HepG2 (cell line): ENCODE data around the gene AGO4. TPM values are rescaled to one million over a fixed set of nuclear protein-coding genes. Genes with fewer than 3 reads are reported as not detected.

Source experiments
- CEBPG ChIP-seq: IDR thresholded peaks from 2 replicates; pipeline ENCODE4 v1.6.1; 2016
- HHEX ChIP-seq: IDR thresholded peaks from 2 replicates; pipeline ENCODE4 v1.6.1; 2016; ENCODE audit warnings: control low read depth
- JARID2 ChIP-seq: sonication (generic); formaldehyde crosslinking; IDR thresholded peaks from 2 replicates; pipeline ENCODE4 v1.8.1; 2023; ENCODE audit warnings: missing genetic modification reagents, inconsistent platforms; ENCODE audit not compliant: insufficient replicate concordance
- JUN ChIP-seq: sonication (generic); formaldehyde crosslinking; IDR thresholded peaks from 2 replicates; pipeline ENCODE4 v1.4.0; 2020; ENCODE audit warnings: mild to moderate bottlenecking, missing genetic modification reagents
- KLF15 ChIP-seq: sonication (generic); formaldehyde crosslinking; IDR thresholded peaks from 2 replicates; pipeline ENCODE4 v1.8.1; 2023; ENCODE audit warnings: borderline replicate concordance, mild to moderate bottlenecking, inconsistent platforms, missing genetic modification reagents, mixed read lengths
- NFE2L1 ChIP-seq: sonication (generic); formaldehyde crosslinking; IDR thresholded peaks from 2 replicates; pipeline ENCODE4 v1.4.0; 2020; ENCODE audit warnings: missing genetic modification reagents, mild to moderate bottlenecking, borderline replicate concordance
- POGZ ChIP-seq: sonication (generic); formaldehyde crosslinking; IDR thresholded peaks from 2 replicates; pipeline ENCODE4 v1.4.0; 2020; ENCODE audit warnings: mild to moderate bottlenecking, missing genetic modification reagents
- RBM39 ChIP-seq: fragments of 200-400 bp; formaldehyde crosslinking; IDR thresholded peaks from one replicate; pipeline ENCODE4 v1.6.1; 2018; ENCODE audit warnings: antibody characterized with exemption, mild to moderate bottlenecking, low read depth, low read length; ENCODE audit not compliant: poor library complexity, severe bottlenecking
- SIX1 ChIP-seq: sonication (generic); formaldehyde crosslinking; IDR thresholded peaks from 2 replicates; pipeline ENCODE4 v1.4.0; 2020; ENCODE audit warnings: missing genetic modification reagents, borderline replicate concordance
- ZBTB38 ChIP-seq: sonication (generic); formaldehyde crosslinking; IDR thresholded peaks from 2 replicates; pipeline ENCODE4 v1.5.1; 2020; ENCODE audit warnings: mild to moderate bottlenecking, missing genetic modification reagents
- ZNF143 ChIP-seq: sonication (generic); formaldehyde crosslinking; IDR thresholded peaks from 2 replicates; pipeline ENCODE4 v1.4.0; 2020; ENCODE audit warnings: missing genetic modification reagents
- ZNF30 ChIP-seq: sonication (generic); formaldehyde crosslinking; IDR thresholded peaks from 2 replicates; pipeline ENCODE4 v1.5.0; 2020; ENCODE audit warnings: mild to moderate bottlenecking, missing genetic modification reagents
- ZNF383 ChIP-seq: sonication (generic); formaldehyde crosslinking; IDR thresholded peaks from 2 replicates; pipeline ENCODE4 v1.4.0; 2020; ENCODE audit warnings: missing genetic modification reagents, mild to moderate bottlenecking, borderline replicate concordance
- polyA plus RNA-seq, 8 experiments: library from polyadenylated mRNA; depleted of rRNA in 3 of 8; stranded (reverse) in 7 of 8; unstranded in 1 of 8; fragments of >200 nt; fragmentation: Illumina TruSeq in 4 of 8; extraction: Trizol in 4 of 8; gene quantifications; 2 replicates each; pipeline versions ENCODE4 v1.2.1 to v1.2.3, GENCODE V29; 2011 to 2016; ENCODE audit warnings: low read depth in 4 of 8, missing spikeins in 1 of 8, mixed read lengths in 1 of 8; ENCODE audit not compliant: insufficient read depth in 1 of 8
- total RNA-seq, 5 experiments: library from RNA; depleted of rRNA; stranded (reverse); fragments of >200 nt; fragmentation: Illumina TruSeq; extraction: Trizol; gene quantifications; 2 replicates each; pipeline ENCODE4 v1.2.3, GENCODE V29; 2016; ENCODE audit warnings: low read depth in 1 of 5
- TF ChIP-seq, protein P1 (sequence below): sonication (generic); formaldehyde crosslinking; IDR thresholded peaks from 2 replicates; pipeline ENCODE4 v1.4.0; 2020; ENCODE audit warnings: missing genetic modification reagents, borderline replicate concordance
- TF ChIP-seq, protein P2 (sequence below): sonication (generic); formaldehyde crosslinking; IDR thresholded peaks from 2 replicates; pipeline ENCODE4 v1.9.0; 2022; ENCODE audit warnings: missing genetic modification reagents, mild to moderate bottlenecking, borderline replicate concordance
- TF ChIP-seq, protein P3 (sequence below): IDR thresholded peaks from 2 replicates; pipeline ENCODE4 v1.6.1; 2016; ENCODE audit warnings: mild to moderate bottlenecking, missing biosample characterization, missing genetic modification reagents
- TF ChIP-seq, protein P4 (sequence below), 2 experiments: sonication (generic) in 1 of 2; formaldehyde crosslinking in 1 of 2; IDR thresholded peaks; 2 replicates each; pipeline versions ENCODE4 v1.4.0 to v1.6.1; 2018 to 2020; ENCODE audit warnings: missing genetic modification reagents in 2 of 2, borderline replicate concordance in 1 of 2, low read depth in 1 of 2, mild to moderate bottlenecking in 1 of 2, missing biosample characterization in 1 of 2
- TF ChIP-seq, protein P5 (sequence below): sonication (generic); formaldehyde crosslinking; IDR thresholded peaks from 2 replicates; pipeline ENCODE4 v1.5.1; 2020; ENCODE audit warnings: missing genetic modification reagents, mild to moderate bottlenecking, borderline replicate concordance
- TF ChIP-seq, protein P6 (sequence below): IDR thresholded peaks from 2 replicates; pipeline ENCODE4 v1.6.1; 2012; ENCODE audit warnings: inconsistent platforms

The AGO4 gene
- total and polyA plus RNA-seq, 2 of the 13 experiments (the other 11 are each of a cell fraction or from before 2014, with no cell fraction given), result 6.0 to 13.8 TPM

DNA sequence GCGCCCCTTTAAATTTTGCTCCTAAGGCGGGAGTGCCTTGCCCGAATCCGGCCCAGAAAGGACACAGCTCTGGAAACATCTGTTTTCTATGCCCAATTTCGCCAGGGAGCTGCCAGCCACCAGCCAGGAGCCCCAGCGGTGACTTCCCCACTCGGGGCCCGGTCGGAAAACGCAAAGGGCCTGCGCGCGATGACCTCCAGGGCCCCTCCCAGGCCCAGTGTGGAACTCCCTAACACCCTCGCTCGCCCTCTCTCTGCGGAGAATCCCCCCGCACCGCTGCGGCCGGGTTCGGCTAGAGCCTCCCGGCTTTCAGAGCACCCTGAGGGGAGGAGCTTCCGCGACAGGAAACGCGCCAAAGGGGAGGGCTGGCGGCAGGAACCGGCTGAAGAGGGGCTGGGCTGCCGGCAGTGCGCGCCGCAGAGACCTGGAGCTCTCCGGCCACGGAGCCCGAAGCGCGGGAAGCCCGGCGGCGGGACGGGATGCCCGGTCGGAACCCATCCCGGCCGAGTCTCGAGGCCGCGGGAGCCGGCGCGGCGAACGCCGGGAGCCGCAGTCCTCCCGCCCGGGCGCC is 38.5 kb upstream of the AGO4 start (continued):
- TF ChIP-seq, protein P1, sequence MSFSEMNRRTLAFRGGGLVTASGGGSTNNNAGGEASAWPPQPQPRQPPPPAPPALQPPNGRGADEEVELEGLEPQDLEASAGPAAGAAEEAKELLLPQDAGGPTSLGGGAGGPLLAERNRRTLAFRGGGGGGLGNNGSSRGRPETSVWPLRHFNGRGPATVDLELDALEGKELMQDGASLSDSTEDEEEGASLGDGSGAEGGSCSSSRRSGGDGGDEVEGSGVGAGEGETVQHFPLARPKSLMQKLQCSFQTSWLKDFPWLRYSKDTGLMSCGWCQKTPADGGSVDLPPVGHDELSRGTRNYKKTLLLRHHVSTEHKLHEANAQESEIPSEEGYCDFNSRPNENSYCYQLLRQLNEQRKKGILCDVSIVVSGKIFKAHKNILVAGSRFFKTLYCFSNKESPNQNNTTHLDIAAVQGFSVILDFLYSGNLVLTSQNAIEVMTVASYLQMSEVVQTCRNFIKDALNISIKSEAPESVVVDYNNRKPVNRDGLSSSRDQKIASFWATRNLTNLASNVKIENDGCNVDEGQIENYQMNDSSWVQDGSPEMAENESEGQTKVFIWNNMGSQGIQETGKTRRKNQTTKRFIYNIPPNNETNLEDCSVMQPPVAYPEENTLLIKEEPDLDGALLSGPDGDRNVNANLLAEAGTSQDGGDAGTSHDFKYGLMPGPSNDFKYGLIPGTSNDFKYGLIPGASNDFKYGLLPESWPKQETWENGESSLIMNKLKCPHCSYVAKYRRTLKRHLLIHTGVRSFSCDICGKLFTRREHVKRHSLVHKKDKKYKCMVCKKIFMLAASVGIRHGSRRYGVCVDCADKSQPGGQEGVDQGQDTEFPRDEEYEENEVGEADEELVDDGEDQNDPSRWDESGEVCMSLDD, result 0 out of 2 replicates have a peak, but pooled peaks have one; percentile 13
- TF ChIP-seq POGZ (CRISPR knock-in tag), result peak; percentile 12; the same call in 1 of the 2 replicates
- no peak for TF ChIP-seq JUN (CRISPR knock-in tag)
- TF ChIP-seq ZNF383 (CRISPR knock-in tag), result no peak
- peak; percentile 81 for TF ChIP-seq RBM39
- TF ChIP-seq, protein P2, sequence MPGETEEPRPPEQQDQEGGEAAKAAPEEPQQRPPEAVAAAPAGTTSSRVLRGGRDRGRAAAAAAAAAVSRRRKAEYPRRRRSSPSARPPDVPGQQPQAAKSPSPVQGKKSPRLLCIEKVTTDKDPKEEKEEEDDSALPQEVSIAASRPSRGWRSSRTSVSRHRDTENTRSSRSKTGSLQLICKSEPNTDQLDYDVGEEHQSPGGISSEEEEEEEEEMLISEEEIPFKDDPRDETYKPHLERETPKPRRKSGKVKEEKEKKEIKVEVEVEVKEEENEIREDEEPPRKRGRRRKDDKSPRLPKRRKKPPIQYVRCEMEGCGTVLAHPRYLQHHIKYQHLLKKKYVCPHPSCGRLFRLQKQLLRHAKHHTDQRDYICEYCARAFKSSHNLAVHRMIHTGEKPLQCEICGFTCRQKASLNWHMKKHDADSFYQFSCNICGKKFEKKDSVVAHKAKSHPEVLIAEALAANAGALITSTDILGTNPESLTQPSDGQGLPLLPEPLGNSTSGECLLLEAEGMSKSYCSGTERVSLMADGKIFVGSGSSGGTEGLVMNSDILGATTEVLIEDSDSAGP (CRISPR knock-in tag), result 0 out of 2 replicates have a peak, but pooled peaks have one; percentile 64
- TF ChIP-seq, protein P3, sequence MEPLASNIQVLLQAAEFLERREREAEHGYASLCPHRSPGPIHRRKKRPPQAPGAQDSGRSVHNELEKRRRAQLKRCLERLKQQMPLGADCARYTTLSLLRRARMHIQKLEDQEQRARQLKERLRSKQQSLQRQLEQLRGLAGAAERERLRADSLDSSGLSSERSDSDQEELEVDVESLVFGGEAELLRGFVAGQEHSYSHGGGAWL (CRISPR knock-in tag), result peak; percentile 60; the same call in 1 of the 2 replicates
- peak; percentile 17; the same call in 1 of the 2 replicates for TF ChIP-seq ZBTB38 (CRISPR knock-in tag)
- TF ChIP-seq, protein P4, sequence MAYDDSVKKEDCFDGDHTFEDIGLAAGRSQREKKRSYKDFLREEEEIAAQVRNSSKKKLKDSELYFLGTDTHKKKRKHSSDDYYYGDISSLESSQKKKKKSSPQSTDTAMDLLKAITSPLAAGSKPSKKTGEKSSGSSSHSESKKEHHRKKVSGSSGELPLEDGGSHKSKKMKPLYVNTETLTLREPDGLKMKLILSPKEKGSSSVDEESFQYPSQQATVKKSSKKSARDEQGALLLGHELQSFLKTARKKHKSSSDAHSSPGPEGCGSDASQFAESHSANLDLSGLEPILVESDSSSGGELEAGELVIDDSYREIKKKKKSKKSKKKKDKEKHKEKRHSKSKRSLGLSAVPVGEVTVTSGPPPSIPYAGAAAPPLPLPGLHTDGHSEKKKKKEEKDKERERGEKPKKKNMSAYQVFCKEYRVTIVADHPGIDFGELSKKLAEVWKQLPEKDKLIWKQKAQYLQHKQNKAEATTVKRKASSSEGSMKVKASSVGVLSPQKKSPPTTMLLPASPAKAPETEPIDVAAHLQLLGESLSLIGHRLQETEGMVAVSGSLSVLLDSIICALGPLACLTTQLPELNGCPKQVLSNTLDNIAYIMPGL (CRISPR knock-in tag; IDR thresholded peaks at IDR 0.05; ENCODE audit: borderline replicate concordance in 1 of 2, low read depth in 1 of 2), result peak; percentile 68 to 76
- TF ChIP-seq ZNF30 (CRISPR knock-in tag), result no peak
- TF ChIP-seq JARID2 (CRISPR knock-in tag), result no peak
- no peak for TF ChIP-seq SIX1
- TF ChIP-seq NFE2L1, result no peak
- TF ChIP-seq CEBPG (CRISPR knock-in tag), result no peak
- TF ChIP-seq HHEX, result no peak
- TF ChIP-seq ZNF143 (CRISPR knock-in tag), result peak; percentile 36; the same call in 1 of the 2 replicates
- no peak for TF ChIP-seq KLF15 (CRISPR knock-in tag)
- TF ChIP-seq, protein P5, sequence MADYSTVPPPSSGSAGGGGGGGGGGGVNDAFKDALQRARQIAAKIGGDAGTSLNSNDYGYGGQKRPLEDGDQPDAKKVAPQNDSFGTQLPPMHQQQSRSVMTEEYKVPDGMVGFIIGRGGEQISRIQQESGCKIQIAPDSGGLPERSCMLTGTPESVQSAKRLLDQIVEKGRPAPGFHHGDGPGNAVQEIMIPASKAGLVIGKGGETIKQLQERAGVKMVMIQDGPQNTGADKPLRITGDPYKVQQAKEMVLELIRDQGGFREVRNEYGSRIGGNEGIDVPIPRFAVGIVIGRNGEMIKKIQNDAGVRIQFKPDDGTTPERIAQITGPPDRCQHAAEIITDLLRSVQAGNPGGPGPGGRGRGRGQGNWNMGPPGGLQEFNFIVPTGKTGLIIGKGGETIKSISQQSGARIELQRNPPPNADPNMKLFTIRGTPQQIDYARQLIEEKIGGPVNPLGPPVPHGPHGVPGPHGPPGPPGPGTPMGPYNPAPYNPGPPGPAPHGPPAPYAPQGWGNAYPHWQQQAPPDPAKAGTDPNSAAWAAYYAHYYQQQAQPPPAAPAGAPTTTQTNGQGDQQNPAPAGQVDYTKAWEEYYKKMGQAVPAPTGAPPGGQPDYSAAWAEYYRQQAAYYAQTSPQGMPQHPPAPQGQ, result no peak
- TF ChIP-seq, protein P6, sequence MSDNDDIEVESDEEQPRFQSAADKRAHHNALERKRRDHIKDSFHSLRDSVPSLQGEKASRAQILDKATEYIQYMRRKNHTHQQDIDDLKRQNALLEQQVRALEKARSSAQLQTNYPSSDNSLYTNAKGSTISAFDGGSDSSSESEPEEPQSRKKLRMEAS, result no peak; the same call in none of the 2 replicates
